ENCODE data around the gene SPAG16. TPM values are rescaled to one million over a fixed set of nuclear protein-coding genes. Genes with fewer than 3 reads are reported as not detected.

SPAG16 gene
- total RNA-seq, 6 experiments from 2014 or later, result 15.4 to 20.0 (median 17.5) TPM

- no peaks in the 10 kb centered on the region for H3K36me3 Mint-ChIP-seq (ENCODE audit: low read depth)
- DNase-seq, result no peak
- H3K27me3 Mint-ChIP-seq (ENCODE audit: insufficient read depth), result peaks cover 2% of the 10 kb centered on the region
- no peak overlapping the region for H3K4me3 Mint-ChIP-seq
- peaks cover 6% of the 10 kb centered on the region; the same call in 1 of the 2 replicates for H3K4me1 Mint-ChIP-seq (ENCODE audit: low read depth)
- H3K9me3 Mint-ChIP-seq, result no peaks in the 10 kb centered on the region
- TF ChIP-seq CTCF (IDR thresholded peaks at IDR 0.05), result no peak
- H3K27ac Mint-ChIP-seq, result no peak overlapping the region
Measured at GRCh38 chr2:213411582-213412289, 127.5 kb downstream of the SPAG16 start.

GRCh38 chr2:213415093-213415492 lies 130.8 kb downstream of the SPAG16 start:
- no peak for DNase-seq
- no peak for TF ChIP-seq CTCF (IDR thresholded peaks at IDR 0.05)
- H3K4me1 Mint-ChIP-seq (ENCODE audit: low read depth), result peaks cover 6% of the 10 kb centered on the region; the same call in 1 of the 2 replicates
- no peak overlapping the region for H3K4me3 Mint-ChIP-seq
- no peaks in the 10 kb centered on the region for H3K36me3 Mint-ChIP-seq (ENCODE audit: low read depth)
- H3K27me3 Mint-ChIP-seq (ENCODE audit: insufficient read depth), result no peaks in the 10 kb centered on the region; the same call in 1 of the 2 replicates
- H3K9me3 Mint-ChIP-seq, result no peaks in the 10 kb centered on the region
- no peak overlapping the region for H3K27ac Mint-ChIP-seq

- DNase-seq, result no peak
- Mint-ChIP-seq H3K36me3 (ENCODE audit: low read depth) (no peaks in the 10 kb centered on the region), H3K4me1 (ENCODE audit: low read depth) (peaks cover 4% of the 10 kb centered on the region; the same call in 1 of the 2 replicates), H3K4me3 (no peak overlapping the region), H3K27me3 (ENCODE audit: insufficient read depth) (no peaks in the 10 kb centered on the region; the same call in 1 of the 2 replicates), H3K9me3 (no peaks in the 10 kb centered on the region), H3K27ac (no peak overlapping the region)
- TF ChIP-seq CTCF (IDR thresholded peaks at IDR 0.05), result no peak
Measured at GRCh38 chr2:213416832-213417231, 132.6 kb downstream of the SPAG16 start.

- no peaks in the 10 kb centered on the region for H3K27me3 Mint-ChIP-seq (ENCODE audit: insufficient read depth)
- no peak overlapping the region for H3K4me3 Mint-ChIP-seq
- H3K4me1 Mint-ChIP-seq (ENCODE audit: low read depth), result no peaks in the 10 kb centered on the region
- DNase-seq, result no peak
- no peak for TF ChIP-seq CTCF (IDR thresholded peaks at IDR 0.05)
- H3K9me3 Mint-ChIP-seq, result no peaks in the 10 kb centered on the region
- no peaks in the 10 kb centered on the region for H3K36me3 Mint-ChIP-seq (ENCODE audit: low read depth)
- no peak overlapping the region for H3K27ac Mint-ChIP-seq
Measured at GRCh38 chr2:213419980-213420379, 135.7 kb downstream of the SPAG16 start.

- Mint-ChIP-seq H3K9me3 (no peaks in the 10 kb centered on the region), H3K27me3 (ENCODE audit: insufficient read depth) (no peaks in the 10 kb centered on the region), H3K27ac (no peak overlapping the region), H3K4me3 (no peak overlapping the region), H3K36me3 (ENCODE audit: low read depth) (no peaks in the 10 kb centered on the region), H3K4me1 (ENCODE audit: low read depth) (no peaks in the 10 kb centered on the region)
- no peak for DNase-seq
- no peak for TF ChIP-seq CTCF (IDR thresholded peaks at IDR 0.05)
Measured at GRCh38 chr2:213420828-213421385, 136.6 kb downstream of the SPAG16 start.
